Ramos (cell line): ENCODE results near the gene FOXD2.

Experiments used
- in situ Hi-C: fragments of 300-500 bp; cut with MboI; formaldehyde crosslinking; loops from one replicate; pipeline ENCODE4 v1.14.3; 2022; ENCODE audit warnings: low sequenced_read_pairs; ENCODE audit not compliant: unreplicated experiment

The FOXD2 gene

GRCh38 chr1:47437447-47438164, at the start of gene FOXD2:
FOXD2 (plus strand) TSS chr1:47438044; CDS start chr1:47438136, 92 bp downstream.
- in situ Hi-C loops = no loop called here

DNA sequence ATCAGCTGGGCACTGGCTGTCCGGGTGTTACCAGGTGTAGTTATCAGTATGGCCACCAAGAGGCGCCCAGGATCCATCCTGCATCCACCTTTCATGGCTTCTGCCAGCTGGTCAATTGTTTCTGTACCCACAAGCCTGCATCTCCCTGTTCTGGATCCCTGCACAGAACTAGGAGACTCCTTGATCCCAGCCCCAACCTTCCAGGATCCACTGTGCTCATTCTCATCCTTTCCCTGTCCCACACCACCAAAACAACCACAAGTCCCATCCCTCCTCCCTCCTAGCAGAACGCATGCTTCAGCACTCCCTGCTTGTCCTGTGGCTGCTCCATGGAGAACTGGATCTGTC, 49.0 kb upstream of the FOXD2 start:
- in situ Hi-C loops = loop anchor here (5.0 kb wide), 1 partner anchor 323 kb away; no protein-coding TSS in a partner anchor

DNA sequence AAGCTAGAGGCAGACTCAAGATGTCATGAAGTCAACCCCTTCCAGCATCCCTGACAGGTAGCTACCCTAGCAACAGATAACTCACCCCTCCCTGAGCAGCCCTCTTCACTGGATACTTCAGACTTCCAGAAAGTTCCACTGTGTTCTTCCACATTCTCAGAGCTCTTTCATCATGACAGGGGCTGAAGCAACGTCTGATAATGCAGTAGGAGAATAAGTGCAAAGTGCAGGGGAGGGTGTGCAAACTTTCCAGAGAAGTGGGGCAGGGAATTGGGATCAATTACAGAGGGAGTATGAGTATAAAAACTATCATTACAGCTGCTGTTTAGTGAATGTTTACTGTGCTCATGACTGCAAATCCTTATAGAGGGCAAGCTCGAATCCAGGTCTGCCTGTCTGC, 48.1 kb upstream of the FOXD2 start:
- in situ Hi-C loops = loop anchor here (5.0 kb wide), 1 partner anchor 323 kb away; no protein-coding TSS in a partner anchor

DNA sequence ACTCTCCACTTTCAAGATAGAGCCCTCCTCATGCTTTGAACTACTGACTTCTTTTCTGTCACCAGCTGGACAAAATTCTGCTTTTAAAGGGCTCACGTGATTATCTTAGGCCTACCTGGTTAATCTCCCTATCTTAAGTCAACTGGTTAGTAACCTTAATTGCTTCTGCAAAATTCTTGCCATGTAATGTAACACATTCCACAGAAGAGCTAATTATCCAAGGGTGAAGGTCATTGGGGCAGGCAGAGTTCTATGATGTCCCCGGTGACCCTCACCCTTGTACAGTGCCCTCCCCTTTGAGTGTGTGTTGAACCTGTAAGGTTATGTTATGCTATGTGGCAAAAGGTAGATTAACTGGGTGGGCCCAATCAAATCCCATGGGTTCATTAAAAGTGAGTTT, 47.0 kb upstream of the FOXD2 start:
- in situ Hi-C loops = no loop called here

GRCh38 chr1:47393141-47393540, 44.7 kb upstream of the FOXD2 start:
- in situ Hi-C loops = no loop called here

DNA sequence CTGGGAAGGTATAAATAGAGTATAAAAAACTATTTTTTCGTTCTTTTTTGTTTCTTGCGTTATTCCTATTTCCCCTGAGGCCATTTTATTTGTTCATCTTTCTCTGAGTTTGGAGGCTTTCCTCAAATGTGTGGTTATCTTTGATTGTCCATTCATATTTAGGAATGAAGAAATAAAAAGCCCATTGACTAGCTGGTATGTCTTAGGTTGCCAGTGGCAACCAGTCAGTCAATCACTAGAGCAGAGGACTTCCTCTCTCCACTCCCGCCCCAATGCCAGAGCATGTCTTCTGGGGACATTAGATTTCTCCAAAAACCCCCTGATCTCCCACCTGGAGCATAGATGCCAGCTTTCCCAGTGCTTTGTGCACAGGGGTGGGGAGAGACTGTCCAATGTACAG, 42.4 kb upstream of the FOXD2 start:
- in situ Hi-C loops = no loop called here

- in situ Hi-C loops = no loop called here
Measured at GRCh38 chr1:47396671-47397196, 41.1 kb upstream of the FOXD2 start.

- in situ Hi-C loops = no loop called here
Measured at GRCh38 chr1:47399138-47399845, 38.6 kb upstream of the FOXD2 start.

DNA sequence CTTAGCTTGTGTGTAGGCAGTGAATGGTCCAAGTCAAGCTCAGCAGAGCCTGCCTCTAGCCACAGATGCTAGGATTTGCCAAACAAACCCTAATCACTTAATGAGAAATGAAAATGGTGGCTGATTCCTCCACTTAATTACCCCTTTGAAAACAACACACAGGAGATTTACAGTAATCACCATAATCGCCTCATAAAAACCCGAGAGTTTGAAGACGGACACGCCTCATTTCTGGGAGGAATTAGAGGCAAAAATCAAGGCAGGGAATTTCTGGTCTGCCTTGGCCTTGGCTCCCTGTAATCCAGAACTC, 38.0 kb upstream of the FOXD2 start:
- in situ Hi-C loops = no loop called here

DNA sequence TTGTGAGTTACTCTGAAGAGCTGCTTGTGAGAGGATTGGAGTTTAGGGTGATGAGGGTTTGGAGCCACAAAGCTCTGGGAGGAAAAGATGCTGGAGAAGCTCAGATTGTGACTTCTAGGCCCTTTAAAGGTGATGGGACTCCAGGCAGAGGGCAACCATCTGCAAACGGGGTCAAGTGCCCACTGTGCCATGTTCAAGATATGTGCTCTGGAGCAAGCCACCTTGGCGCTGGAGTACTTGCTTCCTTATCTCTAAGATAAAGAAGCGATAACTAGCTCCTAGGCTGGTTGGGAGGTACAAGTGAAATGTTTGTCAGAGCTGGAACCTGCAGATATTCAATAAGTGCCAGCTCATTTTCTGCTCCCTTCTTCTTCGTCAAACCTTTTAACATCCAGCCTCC, 36.1 kb upstream of the FOXD2 start:
- in situ Hi-C loops = no loop called here

DNA sequence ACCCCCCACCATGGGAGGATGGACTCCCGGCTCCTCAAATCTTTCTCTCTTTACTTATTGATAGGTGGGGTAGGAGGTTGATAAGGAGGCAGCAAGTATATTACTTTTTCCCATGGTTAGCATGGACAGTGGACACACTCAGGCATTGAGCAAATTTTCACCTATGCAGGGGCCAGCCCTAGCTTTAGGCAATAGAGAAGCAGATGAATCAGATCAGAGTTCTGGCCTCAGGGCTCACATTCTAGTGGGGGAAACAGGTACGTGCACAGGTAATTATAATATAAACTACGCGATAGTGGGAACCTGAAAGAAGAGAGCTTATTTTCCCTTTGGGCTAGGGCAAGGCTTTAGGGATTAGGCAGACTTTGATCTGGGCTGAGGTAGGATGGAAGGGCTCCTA, 35.3 kb upstream of the FOXD2 start:
- in situ Hi-C loops = no loop called here

DNA sequence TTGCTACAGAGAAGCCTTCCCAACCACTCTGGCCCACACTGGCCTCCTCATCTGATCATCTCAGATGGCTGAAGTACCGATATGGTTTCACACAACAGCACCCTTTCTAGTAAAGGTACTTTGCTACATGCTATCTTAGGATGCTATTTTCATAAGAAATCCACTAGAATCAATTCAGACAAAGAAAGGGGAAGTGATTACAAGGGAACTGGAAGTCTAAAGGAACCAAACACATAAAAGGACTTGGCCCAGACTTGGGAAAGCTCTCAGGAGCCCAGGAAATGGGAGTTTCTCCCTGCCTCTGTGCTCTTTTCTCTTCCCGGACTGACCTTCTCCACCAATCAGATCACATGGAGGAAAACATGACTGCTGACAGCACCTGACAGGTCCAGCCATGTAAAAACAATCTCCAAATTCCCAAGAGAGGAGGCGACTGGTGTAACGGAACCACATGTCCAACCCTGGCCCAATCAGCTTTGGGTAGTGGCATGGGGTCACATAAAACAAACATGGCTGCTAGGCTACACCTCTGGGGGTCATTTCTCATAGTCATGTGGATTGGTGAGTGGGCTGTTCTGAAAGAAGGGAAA, 34.4 kb upstream of the FOXD2 start:
- in situ Hi-C loops = no loop called here

GRCh38 chr1:47405697-47406096, 32.1 kb upstream of the FOXD2 start:
- in situ Hi-C loops = no loop called here

DNA sequence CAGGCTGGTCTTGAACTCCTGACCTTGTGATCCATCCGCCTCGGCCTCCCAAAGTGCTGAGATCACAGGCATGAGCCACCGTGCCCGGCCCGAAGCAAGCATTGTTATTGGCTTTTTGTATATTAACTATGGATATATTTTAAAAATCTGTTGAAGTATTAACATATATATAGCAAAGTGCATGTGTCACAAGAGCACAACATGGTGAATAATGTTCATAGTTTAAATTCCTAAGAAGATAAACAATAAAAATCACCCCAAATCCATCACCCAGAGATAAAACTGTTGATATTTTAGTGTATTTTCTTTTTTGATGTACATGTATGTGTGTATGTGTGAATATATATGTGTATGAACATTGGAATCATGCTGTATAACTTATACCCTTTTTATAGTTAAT, 30.9 kb upstream of the FOXD2 start:
- in situ Hi-C loops = no loop called here

DNA sequence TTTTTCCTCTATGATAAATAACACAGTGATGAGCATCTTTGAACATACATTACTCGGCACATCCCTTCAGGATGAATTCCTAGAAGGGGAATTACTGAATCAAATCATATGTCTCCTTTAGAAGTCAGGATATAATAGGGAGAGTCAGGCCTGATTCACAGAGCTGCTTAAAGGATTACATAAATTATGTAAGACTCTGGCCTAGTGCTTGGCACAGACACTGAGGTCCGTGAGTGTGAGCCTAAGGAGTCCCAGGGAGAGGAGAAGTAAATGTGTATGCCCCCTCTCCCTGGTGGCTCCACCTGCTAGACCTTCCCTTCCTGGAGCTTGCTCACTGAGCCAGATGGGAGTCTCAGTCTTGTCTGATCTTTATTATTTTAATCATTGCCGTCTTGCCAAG, 30.4 kb upstream of the FOXD2 start:
- in situ Hi-C loops = no loop called here

DNA sequence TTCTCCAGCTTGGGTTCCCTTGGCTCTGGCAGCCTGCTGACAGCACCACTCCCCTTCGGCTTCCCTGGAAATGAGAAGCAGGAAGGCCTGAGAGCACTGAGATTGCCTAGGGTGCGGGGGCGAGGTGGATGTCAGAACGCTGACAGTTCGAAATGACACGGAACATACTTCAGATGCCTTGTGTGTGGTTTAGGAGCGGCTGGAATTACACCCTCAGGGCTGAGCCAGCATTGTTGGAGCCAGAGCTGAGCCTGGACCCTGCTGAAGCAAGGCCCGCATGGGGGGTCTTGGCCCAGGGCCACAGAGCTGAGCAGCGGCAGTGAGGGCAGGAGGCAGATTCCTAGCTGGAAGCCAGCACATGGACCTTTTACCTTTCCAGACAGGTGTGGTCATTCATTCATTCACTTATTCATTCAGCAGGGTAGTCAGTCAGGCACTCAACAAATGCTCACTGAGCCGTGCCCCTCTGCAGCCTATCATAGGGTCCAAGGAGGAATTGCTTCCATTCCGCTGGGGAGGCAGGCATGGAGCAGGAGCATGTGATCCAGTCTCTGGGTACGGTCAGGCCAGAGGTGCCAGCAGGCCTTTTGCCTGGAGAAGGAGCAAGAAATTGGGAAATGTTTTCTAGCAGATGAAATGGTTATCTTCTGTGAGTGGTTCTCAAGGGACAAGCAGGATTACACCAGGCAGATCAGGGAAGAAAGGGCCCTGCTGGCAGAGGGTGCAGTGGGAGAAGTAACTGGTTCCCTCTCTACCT, 28.4 kb upstream of the FOXD2 start:
- in situ Hi-C loops = no loop called here

DNA sequence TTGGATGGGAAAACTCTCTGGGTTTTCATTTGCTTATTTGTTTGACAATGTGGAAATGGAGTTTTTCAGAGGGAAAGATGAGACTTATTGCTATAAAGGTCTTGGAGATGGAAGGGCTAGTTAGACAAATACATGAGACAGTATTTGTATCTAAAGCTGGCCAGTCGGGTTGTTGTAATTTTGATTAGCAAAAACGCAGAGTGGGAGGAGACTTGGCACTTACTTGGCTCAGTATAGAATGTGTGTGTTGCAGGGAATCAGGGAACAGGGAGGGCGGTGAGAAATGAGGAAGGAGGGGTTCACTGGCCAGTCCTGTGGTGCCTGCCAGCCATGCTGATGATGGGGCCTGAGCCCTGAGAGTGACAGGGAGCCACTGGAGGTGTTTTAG, 27.8 kb upstream of the FOXD2 start:
- in situ Hi-C loops = no loop called here

GRCh38 chr1:47411436-47411835, 26.4 kb upstream of the FOXD2 start:
- in situ Hi-C loops = no loop called here

DNA sequence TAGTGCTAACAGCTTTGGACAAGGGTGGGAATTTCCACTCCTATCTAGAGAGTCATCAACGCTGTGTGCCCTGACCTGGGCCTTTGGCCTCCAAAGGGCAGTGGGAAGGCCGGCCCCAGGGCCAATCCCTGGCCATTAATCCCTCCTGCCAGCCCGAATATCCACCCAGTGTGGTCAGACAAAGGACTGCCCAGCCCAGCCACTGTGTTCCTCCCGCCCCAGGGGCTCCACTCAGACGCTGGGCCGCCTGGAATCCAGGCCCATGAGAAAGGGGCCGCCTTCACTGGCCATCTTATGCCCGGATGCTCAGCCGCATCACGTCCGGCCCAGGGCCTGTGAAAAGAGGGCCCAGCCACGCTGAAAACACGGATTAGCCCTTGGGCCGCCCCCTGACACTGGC, 25.4 kb upstream of the FOXD2 start:
- in situ Hi-C loops = no loop called here

DNA sequence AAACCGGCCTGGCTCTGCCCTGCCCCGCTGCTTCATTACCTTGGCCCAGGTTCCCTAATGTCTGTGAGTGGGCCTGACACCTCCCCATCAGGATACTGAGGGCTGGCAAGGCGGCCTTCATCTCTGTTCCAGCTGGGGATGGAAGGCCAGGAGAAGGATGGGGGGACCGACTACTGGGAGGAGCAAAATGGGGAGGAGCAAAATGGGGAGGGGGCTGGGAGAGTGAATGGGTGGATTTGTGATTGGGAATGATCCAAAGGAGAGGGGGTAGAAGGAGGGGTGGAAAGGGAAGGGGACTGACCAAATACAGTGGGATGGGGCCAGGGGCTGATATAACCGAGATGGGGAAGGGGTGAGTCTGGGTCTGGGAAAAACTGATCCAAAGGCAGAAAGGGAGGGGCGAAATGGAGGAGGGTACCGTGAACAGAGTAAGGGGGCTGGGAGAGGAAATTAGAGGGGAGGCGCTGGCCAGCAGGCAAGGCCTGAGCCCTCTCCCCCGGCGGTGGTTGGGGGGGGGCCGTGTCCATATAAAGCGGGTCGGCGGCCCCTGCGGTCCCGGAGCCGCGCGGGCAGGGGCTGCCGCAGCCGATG, 22.0 kb upstream of the FOXD2 start, which contains the start of gene FOXE3:
Gene FOXE3 (plus strand): TSS at position 558 of the 591 bp plus-strand sequence. CDS start 31 bp downstream, at position 589.
- in situ Hi-C loops = no loop called here
